Left colon (tissue), 2 donors: ENCODE measurements around the gene WASL. TPM values are rescaled to one million over a fixed set of nuclear protein-coding genes. Genes with fewer than 3 reads are reported as not detected.
A peak's percentile ranks its signal among the peaks of the same experiment; 100 is the strongest.

Experiments
- ATAC-seq: fragments of 200-7000 bp; cut with Tn5 transposase; one replicate; pipeline ENCODE4 v1.9.1; 2020; ENCODE audit warnings: mild to moderate bottlenecking, moderate library complexity
- DNase-seq, 2 donors: peaks; one replicate each; pipeline ENCODE4 v3.0.0-alpha.2; 2020
- intact Hi-C, 2 donors: fragments of 100-400 bp; cut with DNase I in 1 of 2; cut with micrococcal nuclease in 1 of 2; formaldehyde crosslinking; loops; one replicate each; pipeline versions ENCODE4 v1.11.2 to v1.14.0; 2022; cut with DNase I, micrococcal nuclease
- total RNA-seq, 2 donors: library from RNA; stranded (reverse); fragmentation: NEBNext Ultra II Directional; extraction: Animal tissue kit (Norgen Biotek cat#: 25700); gene quantifications; one replicate each; pipeline ENCODE4 v1.2.1, GENCODE V29; 2021
- donor health status: DM: no; HTN: no; CAD: no.
- donor health status: DM: yes; HTN: yes; CAD: no.

WASL gene
- total RNA-seq, 2 donors from 2014 or later, result 93.3 to 108 TPM

- DNase-seq (no peak), ATAC-seq (no peak)
- intact Hi-C loops, result no loop called here
Observed at GRCh38 chr7:123772652-123773051, 23.8 kb upstream of the WASL start.

- ATAC-seq, result no peak
- intact Hi-C loops, result no loop called here
- DNase-seq, result no peak
Observed at GRCh38 chr7:123771846-123772245, 23.0 kb upstream of the WASL start.

GRCh38 chr7:123771256-123771655, 22.5 kb upstream of the WASL start:
- ATAC-seq (no peak), DNase-seq (no peak)
- intact Hi-C loops, result no loop called here

- ATAC-seq (peak; percentile 47), DNase-seq (no peak)
- intact Hi-C loops, result no loop called here
Observed at GRCh38 chr7:123770378-123770777, 21.6 kb upstream of the WASL start.

- ATAC-seq (no peak), DNase-seq (no peak)
- intact Hi-C loops, result no loop called here
Observed at GRCh38 chr7:123769371-123769770, 20.6 kb upstream of the WASL start.

- ATAC-seq (no peak), DNase-seq (no peak)
- intact Hi-C loops, result no loop called here
Observed at GRCh38 chr7:123768493-123768892, 19.7 kb upstream of the WASL start.

- ATAC-seq (no peak), DNase-seq (no peak)
- intact Hi-C loops, result no loop called here
Observed at GRCh38 chr7:123763191-123763661, 14.4 kb upstream of the WASL start.

GRCh38 chr7:123761729-123762128, 12.9 kb upstream of the WASL start:
- DNase-seq, result no peak
- intact Hi-C loops, result no loop called here
- no peak for ATAC-seq

- DNase-seq, result no peak
- ATAC-seq, result no peak
- intact Hi-C loops, result loop anchor here in 1 of 2 donors (10.0 kb wide), 1 partner anchor 202 kb away; the partner anchor contains the start of gene NDUFA5
Observed at GRCh38 chr7:123757095-123757494, 8.3 kb upstream of the WASL start.

GRCh38 chr7:123755338-123755737, 6.5 kb upstream of the WASL start:
- intact Hi-C loops, result loop anchor here in 1 of 2 donors (10.0 kb wide), 1 partner anchor 201 kb away; the partner anchor contains the start of gene NDUFA5
- ATAC-seq, result no peak
- no peak for DNase-seq

GRCh38 chr7:123754271-123754871, 5.6 kb upstream of the WASL start:
- ATAC-seq, result peak; percentile 56
- intact Hi-C loops, result loop anchor here in 1 of 2 donors (10.0 kb wide), 1 partner anchor 200 kb away; the partner anchor contains the start of gene NDUFA5
- DNase-seq, result no peak

- intact Hi-C loops, result loop anchor here in 1 of 2 donors (10.0 kb wide), 1 partner anchor 198 kb away; the partner anchor contains the start of gene NDUFA5
- no peak for DNase-seq
Observed at GRCh38 chr7:123752534-123752933, 3.7 kb upstream of the WASL start.

GRCh38 chr7:123751821-123752220, 3.0 kb upstream of the WASL start:
- no peak for DNase-seq

More at GRCh38 chr7:123752534-123752933, 3.7 kb upstream of the WASL start:
- no peak for ATAC-seq

GRCh38 chr7:123750389-123751230, 1.8 kb upstream of the WASL start:
- intact Hi-C loops, result loop anchor here in 1 of 2 donors (10.0 kb wide), 1 partner anchor 196 kb away; the partner anchor contains the start of gene NDUFA5
- peak; percentile 45 for ATAC-seq
- no peak for DNase-seq

More at GRCh38 chr7:123751821-123752220, 3.0 kb upstream of the WASL start:
- ATAC-seq, result no peak
- intact Hi-C loops, result loop anchor here in 1 of 2 donors (10.0 kb wide), 1 partner anchor 197 kb away; the partner anchor contains the start of gene NDUFA5

- ATAC-seq, result peak; percentile 28
- intact Hi-C loops, result no loop called here
- DNase-seq, result no peak
Observed at GRCh38 chr7:123749537-123749857, 694 bp upstream of the WASL start.

- intact Hi-C loops, result no loop called here
- ATAC-seq, result peak; percentile 64
Observed at GRCh38 chr7:123748171-123748733, 551 bp downstream of the WASL start.

GRCh38 chr7:123747620-123748141, 1.1 kb downstream of the WASL start:
- DNase-seq (peak; percentile 68 to 70), ATAC-seq (peak; percentile 52)
- intact Hi-C loops, result no loop called here

More at GRCh38 chr7:123748171-123748733, 551 bp downstream of the WASL start:
- DNase-seq, result peak; percentile 40 to 71

- no peak for ATAC-seq
- DNase-seq, result no peak
- intact Hi-C loops, result no loop called here
Observed at GRCh38 chr7:123746931-123747488, 1.8 kb downstream of the WASL start.

- intact Hi-C loops, result no loop called here
- DNase-seq (no peak), ATAC-seq (no peak)
Observed at GRCh38 chr7:123746055-123746454, 2.7 kb downstream of the WASL start.
